OCI-LY1 (cell line): ENCODE measurements around the gene ZNF618.

ENCODE experiments used
- EZH2 ChIP-seq: fragments of 200-600 bp; sonication (generic), shearing (Covaris generic); IDR thresholded peaks from 2 replicates; pipeline ENCODE4 v1.8.0; 2017; ENCODE audit warnings: borderline replicate concordance, mixed run types, mild to moderate bottlenecking, antibody characterized with exemption, low read length, moderate library complexity, mixed read lengths
- TF ChIP-seq, protein P1 (sequence below): fragments of 200-600 bp; sonication (generic), shearing (Covaris generic); IDR thresholded peaks from 2 replicates; pipeline ENCODE4 v1.5.1; 2017; ENCODE audit warnings: mild to moderate bottlenecking, antibody characterized with exemption, low read length, moderate library complexity, mixed read lengths

DNA sequence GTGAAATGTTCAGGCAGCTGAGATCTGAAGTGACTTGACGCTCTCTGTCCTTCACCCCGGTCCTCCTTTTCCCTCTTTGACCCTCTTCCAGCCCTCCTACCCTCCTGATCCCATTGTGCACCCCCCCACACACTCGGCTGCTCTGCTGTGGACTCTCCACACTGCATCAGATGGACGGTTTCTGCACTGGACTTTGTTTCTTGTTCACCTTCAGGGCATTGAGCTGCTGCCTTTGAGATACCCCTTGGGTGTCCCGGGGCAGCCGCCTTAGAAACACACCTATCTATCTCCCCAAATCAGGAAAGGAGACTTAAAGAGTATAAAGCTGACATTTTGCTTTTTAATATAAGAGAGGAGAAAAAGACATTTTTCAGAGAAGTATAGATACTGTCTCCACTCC lies 174.5 kb downstream of the ZNF618 start:
- TF ChIP-seq, protein P1, sequence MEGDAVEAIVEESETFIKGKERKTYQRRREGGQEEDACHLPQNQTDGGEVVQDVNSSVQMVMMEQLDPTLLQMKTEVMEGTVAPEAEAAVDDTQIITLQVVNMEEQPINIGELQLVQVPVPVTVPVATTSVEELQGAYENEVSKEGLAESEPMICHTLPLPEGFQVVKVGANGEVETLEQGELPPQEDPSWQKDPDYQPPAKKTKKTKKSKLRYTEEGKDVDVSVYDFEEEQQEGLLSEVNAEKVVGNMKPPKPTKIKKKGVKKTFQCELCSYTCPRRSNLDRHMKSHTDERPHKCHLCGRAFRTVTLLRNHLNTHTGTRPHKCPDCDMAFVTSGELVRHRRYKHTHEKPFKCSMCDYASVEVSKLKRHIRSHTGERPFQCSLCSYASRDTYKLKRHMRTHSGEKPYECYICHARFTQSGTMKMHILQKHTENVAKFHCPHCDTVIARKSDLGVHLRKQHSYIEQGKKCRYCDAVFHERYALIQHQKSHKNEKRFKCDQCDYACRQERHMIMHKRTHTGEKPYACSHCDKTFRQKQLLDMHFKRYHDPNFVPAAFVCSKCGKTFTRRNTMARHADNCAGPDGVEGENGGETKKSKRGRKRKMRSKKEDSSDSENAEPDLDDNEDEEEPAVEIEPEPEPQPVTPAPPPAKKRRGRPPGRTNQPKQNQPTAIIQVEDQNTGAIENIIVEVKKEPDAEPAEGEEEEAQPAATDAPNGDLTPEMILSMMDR, result no peak
- TF ChIP-seq EZH2, result no peak
